IPS-18c (cell line): ENCODE results near the gene COA1.
A peak's percentile ranks its signal among the peaks of the same experiment; 100 is the strongest.
"Not testable (repeated sequence)": the region's sequence is repeated elsewhere in the genome, so short reads cannot be mapped to it uniquely, and the experiment has no call there.

Source experiments
- H3K4me3 ChIP-seq: 2 replicates; pipeline ENCODE4 v1.7.0; 2013; ENCODE audit warnings: low read depth, mild to moderate bottlenecking, low read length, moderate library complexity; ENCODE audit not compliant: insufficient read depth
- H3K9me3 ChIP-seq: one replicate; pipeline ENCODE4 v1.6.1; 2013; ENCODE audit warnings: mild to moderate bottlenecking, low read length, moderate library complexity; ENCODE audit not compliant: control insufficient read depth, insufficient read depth

Gene COA1, protein sequence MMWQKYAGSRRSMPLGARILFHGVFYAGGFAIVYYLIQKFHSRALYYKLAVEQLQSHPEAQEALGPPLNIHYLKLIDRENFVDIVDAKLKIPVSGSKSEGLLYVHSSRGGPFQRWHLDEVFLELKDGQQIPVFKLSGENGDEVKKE

GRCh38 chr7:43729214-43729923 is at the start of gene COA1:
Gene COA1, minus strand, starts transcription at chr7:43729523. Its CDS starts 80,909 bp downstream, at chr7:43648614.
- Histone ChIP-seq H3K9me3 (no peaks in the 10 kb centered on the region), H3K4me3 (peak within 1 kb of the TSS; percentile 91)

DNA sequence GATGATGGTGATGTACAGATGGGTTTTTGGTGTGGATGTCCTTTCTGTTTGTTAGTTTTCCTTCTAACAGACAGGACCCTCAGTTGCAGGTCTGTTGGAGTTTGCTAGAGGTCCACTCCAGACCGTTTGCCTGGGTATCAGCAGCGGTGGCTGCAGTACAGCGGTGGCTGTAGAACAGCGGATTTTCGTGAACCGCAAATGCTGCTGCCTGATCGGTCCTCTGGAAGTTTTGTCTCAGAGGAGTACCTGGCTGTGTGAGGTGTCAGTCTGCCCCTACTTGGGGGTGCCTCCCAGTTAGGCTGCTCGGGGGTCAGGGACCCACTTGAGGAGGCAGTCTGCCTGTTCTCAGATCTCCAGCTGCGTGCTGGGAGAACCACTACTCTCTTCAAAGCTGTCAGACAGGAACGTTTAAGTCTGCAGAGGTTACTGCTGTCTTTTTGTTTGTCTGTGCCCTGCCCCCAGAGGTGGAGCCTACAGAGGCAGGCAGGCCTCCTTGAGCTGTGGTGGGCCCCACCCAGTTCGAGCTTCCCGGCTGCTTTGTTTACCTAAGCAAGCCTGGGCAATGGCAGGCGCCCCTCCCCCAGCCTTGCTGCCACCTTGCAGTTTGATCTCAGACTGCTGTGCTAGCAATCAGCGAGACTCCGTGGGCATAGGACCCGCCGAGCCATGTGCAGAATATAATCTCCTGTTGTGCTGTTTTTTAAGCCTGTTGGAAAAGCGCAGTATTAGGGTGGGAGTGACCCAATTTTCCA is 49.1 kb upstream of the COA1 start:
- not testable (repeated sequence) for H3K4me3 ChIP-seq, H3K9me3 ChIP-seq

DNA sequence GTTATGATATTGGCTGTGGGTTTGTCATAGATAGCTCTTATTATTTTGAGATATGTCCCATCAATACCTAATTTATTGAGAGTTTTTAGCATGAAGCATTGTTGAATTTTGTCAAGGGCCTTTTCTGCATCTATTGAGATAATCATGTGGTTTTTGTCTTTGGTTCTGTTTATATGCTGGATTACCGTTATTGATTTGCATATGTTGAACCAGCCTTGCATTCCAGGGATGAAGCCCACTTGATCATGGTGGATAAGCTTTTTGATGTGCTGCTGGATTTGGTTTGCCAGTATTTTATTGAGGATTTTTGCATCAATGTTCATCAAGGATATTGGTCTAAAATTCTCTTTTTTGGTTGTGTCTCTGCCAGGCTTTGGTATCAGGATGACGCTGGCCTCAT is 45.9 kb upstream of the COA1 start:
- not testable (repeated sequence) for H3K4me3 ChIP-seq, H3K9me3 ChIP-seq

DNA sequence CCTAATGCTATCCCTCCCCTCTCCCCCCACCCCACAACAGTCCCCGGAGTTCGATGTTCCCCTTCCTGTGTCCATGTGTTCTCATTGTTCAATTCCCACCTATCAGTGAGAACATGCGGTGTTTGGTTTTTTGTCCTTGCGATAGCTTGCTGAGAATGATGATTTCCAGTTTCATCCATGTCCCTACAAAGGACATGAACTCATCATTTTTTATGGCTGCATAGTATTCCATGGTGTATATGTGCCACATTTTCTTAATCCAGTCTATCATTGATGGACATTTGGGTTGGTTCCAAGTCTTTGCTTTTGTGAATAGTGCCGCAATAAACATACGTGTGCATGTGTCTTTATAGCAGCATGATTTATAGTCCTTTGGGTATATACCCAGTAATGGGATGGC is 43.9 kb upstream of the COA1 start:
- H3K9me3 ChIP-seq, H3K4me3 ChIP-seq: not testable (repeated sequence)

GRCh38 chr7:43771573-43771972 is 42.2 kb upstream of the COA1 start:
- Histone ChIP-seq H3K4me3 (no peak overlapping the region), H3K9me3 (no peaks in the 10 kb centered on the region)

GRCh38 chr7:43771128-43771527 is 41.8 kb upstream of the COA1 start:
- Histone ChIP-seq H3K4me3 (no peak overlapping the region), H3K9me3 (no peaks in the 10 kb centered on the region)

DNA sequence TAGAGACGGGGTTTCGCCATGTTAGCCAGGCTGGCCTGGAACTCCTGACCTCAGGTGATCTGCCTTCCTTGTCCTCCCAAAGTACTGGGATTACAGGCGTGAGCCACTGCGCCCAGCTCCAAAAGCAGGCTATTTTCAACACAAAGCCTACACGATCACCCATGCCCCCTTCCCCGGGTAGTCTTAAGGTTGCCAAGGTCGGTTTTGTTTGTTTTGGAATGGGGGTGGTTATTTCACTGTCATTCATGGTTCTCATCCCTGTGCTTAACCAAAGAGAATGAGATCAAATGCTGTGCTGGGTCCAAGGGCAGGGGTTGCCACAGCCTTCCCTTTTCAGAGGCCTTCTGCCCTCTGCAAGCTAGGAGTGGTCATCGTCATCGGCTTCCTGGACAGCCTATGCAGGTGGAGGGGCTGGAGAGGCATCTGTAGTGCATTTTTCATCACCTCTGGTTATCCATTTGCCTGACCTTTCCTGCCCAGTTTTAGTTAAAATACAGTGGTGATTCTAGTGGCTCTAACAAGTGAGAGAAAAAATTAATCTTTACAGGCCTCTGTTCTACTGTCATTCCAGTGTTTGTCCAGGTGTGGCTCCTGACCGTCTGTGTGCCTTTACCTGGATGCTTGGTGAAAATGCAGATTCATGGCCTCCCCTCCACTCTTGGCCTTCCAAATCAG is 40.6 kb upstream of the COA1 start:
- Histone ChIP-seq H3K9me3 (no peaks in the 10 kb centered on the region), H3K4me3 (no peak overlapping the region)

DNA sequence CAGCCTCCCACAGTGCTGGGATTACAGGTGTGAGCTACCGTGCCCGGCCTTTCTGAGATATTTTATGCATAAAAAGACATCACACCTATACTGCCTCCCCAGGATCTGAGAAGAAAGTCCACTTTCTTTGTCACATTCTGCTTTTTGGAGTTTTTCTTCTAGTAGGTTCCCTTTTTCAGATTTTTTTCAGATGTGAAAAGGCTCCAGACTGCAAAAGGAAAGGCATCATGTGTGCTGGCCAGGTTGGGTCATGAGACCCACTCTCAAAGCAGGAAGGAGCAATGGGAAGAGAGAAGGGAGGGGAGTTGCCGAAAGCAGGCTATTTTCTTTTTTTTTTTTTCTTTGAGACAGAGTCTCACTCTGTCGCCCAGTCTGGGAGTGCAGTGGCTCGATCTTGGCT is 40.0 kb upstream of the COA1 start:
- no peaks in the 10 kb centered on the region for H3K9me3 ChIP-seq

GRCh38 chr7:43768887-43769272 is 39.6 kb upstream of the COA1 start:
- Histone ChIP-seq H3K9me3 (no peaks in the 10 kb centered on the region), H3K4me3 (no peak overlapping the region)

More for the DNA sequence above, 40.0 kb upstream of the COA1 start:
- H3K4me3 ChIP-seq, result no peak overlapping the region

- Histone ChIP-seq H3K4me3 (no peak overlapping the region), H3K9me3 (no peaks in the 10 kb centered on the region)
Measured at GRCh38 chr7:43768201-43768886, 39.0 kb upstream of the COA1 start.

- H3K4me3 ChIP-seq, result no peak overlapping the region
- H3K9me3 ChIP-seq, result no peaks in the 10 kb centered on the region
Measured at GRCh38 chr7:43767311-43767710, 38.0 kb upstream of the COA1 start.

GRCh38 chr7:43766564-43766963 is 37.2 kb upstream of the COA1 start:
- H3K9me3 ChIP-seq, result no peaks in the 10 kb centered on the region
- H3K4me3 ChIP-seq, result no peak overlapping the region

GRCh38 chr7:43764807-43765491 is 35.6 kb upstream of the COA1 start:
- H3K9me3 ChIP-seq, result no peaks in the 10 kb centered on the region
- H3K4me3 ChIP-seq, result no peak overlapping the region

GRCh38 chr7:43764039-43764761 is 34.9 kb upstream of the COA1 start:
- peak overlapping the region; percentile 5; the same call in 1 of the 2 replicates for H3K4me3 ChIP-seq
- H3K9me3 ChIP-seq, result no peaks in the 10 kb centered on the region

DNA sequence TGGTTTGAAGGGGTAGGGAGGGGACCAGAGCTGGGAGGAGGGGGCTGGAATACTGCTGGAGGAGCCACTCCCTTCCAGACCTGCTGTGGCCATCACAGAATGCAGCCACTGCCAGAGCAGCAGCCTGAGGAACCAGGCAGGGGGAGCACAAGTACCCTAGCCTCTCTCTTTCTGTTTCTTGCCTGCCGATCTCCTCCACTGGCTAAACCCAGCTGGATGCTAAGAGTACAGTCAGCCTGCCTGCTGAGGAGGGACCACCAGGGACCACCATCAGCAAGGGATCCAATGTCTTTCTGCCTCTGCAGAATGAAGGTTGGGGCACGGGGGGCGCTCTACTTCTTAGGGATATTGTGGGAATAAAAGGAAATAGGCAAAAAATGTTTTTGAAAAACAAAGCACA is 33.9 kb upstream of the COA1 start:
- Histone ChIP-seq H3K9me3 (no peaks in the 10 kb centered on the region), H3K4me3 (no peak overlapping the region)

- Histone ChIP-seq H3K4me3 (no peak overlapping the region), H3K9me3 (no peaks in the 10 kb centered on the region)
Measured at GRCh38 chr7:43761938-43762692, 32.8 kb upstream of the COA1 start.
